ENCODE results near the gene ELMO1. TPM values are rescaled to one million over a fixed set of nuclear protein-coding genes. Genes with fewer than 3 reads are reported as not detected.

ELMO1 gene
- total RNA-seq, 2 donors from 2014 or later, result 66.0 to 72.2 TPM

DNA sequence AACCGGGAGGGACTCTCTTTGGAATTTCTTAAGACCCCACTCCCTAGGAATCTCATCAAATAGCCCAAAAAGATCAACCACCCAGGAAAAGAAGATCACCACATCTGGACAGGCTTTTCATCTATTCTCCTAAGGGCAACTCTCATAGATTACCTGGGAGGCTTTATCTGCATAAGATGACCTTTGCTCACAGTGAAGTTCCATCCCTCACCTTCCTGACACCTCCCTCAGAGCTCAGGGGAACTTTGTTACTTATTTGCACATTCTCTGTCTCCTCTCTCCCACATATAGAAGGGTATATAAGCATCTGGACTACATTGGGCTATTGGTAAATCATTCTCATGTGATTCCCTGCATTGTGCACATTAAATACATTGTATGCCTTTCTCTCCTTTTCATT lies 80.1 kb downstream of the ELMO1 start:
- H3K9me3 ChIP-seq, result no peaks in the 10 kb centered on the region
- DNase-seq (ENCODE audit: low spot score) (no peak), ATAC-seq (ENCODE audit: insufficient number of reproducible peaks, low FRiP score, low read depth) (no peak)
- H3K4me3 ChIP-seq, result no peak overlapping the region
- no peak for TF ChIP-seq CTCF (IDR thresholded peaks at IDR 0.05)
- no peaks in the 10 kb centered on the region for H3K36me3 ChIP-seq
- H3K27me3 ChIP-seq (replicated peaks; ENCODE audit: insufficient read depth), result no peaks in the 10 kb centered on the region
- no peaks in the 10 kb centered on the region for H3K4me1 ChIP-seq (ENCODE audit: control insufficient read depth in 1 of 2, low read depth in 2 of 2)
- H3K27ac ChIP-seq, result no peak overlapping the region

DNA sequence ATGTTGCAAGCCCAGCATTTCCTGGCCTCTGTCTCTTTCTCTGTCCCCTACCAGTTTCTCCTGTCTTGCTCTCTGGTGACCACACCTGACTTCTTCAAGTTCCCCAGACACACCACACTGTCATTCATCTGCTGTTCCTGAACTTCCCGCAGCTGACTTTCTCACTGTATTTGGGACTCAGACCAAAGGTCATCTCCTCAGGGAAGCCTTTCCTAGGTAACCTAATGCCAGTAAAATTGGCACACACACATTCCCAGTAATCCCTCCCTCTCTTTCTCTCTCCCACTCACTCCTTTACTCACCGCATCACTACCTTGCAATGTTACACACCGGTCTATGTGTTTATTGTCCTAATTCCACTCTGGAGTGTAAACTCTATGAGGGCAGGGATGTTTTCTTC lies 81.7 kb downstream of the ELMO1 start:
- no peak for TF ChIP-seq CTCF (IDR thresholded peaks at IDR 0.05)
- Histone ChIP-seq H3K27ac (no peak overlapping the region), H3K4me3 (no peak overlapping the region), H3K9me3 (no peaks in the 10 kb centered on the region), H3K36me3 (no peaks in the 10 kb centered on the region), H3K27me3 (replicated peaks; ENCODE audit: insufficient read depth) (no peaks in the 10 kb centered on the region), H3K4me1 (ENCODE audit: control insufficient read depth in 1 of 2, low read depth in 2 of 2) (no peaks in the 10 kb centered on the region)
- no peak for ATAC-seq (ENCODE audit: insufficient number of reproducible peaks, low FRiP score, low read depth)
- DNase-seq (ENCODE audit: low spot score), result no peak

DNA sequence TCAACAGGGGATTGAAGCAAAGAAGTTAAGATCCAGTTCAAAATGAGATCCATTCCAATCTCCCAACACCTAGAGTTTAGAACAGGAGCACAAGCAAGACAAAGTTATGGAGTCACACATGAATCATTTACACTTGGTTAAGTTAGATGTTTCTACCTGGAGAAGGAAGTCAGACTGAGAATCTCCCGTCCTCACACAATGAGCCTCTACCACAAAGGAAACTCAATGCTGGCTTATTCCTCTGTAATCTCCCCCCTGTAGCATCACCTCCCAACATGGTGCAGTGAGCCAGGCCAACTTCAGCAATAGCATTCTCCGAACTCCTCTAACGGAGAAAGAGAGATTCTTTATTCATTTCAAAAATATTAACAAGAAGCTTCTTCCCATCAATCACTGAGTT lies 82.2 kb downstream of the ELMO1 start:
- H3K4me1 ChIP-seq (ENCODE audit: control insufficient read depth in 1 of 2, low read depth in 2 of 2), result no peaks in the 10 kb centered on the region

GRCh38 chr7:37365405-37365804 lies 83.3 kb downstream of the ELMO1 start:
- no peaks in the 10 kb centered on the region for H3K9me3 ChIP-seq

More for the DNA sequence above, 82.2 kb downstream of the ELMO1 start:
- Histone ChIP-seq H3K27me3 (replicated peaks; ENCODE audit: insufficient read depth) (no peaks in the 10 kb centered on the region), H3K4me3 (no peak overlapping the region), H3K9me3 (no peaks in the 10 kb centered on the region), H3K36me3 (no peaks in the 10 kb centered on the region), H3K27ac (no peak overlapping the region)
- DNase-seq (ENCODE audit: low spot score) (no peak), ATAC-seq (ENCODE audit: insufficient number of reproducible peaks, low FRiP score, low read depth) (no peak)
- TF ChIP-seq CTCF (IDR thresholded peaks at IDR 0.05), result no peak

GRCh38 chr7:37364856-37365255 lies 83.8 kb downstream of the ELMO1 start:
- ATAC-seq (ENCODE audit: insufficient number of reproducible peaks, low FRiP score, low read depth), result no peak
- no peak for DNase-seq (ENCODE audit: low spot score)
- no peak overlapping the region for H3K27ac ChIP-seq
- no peak overlapping the region for H3K4me3 ChIP-seq
- TF ChIP-seq CTCF (IDR thresholded peaks at IDR 0.05), result no peak
- H3K27me3 ChIP-seq (replicated peaks; ENCODE audit: insufficient read depth), result no peaks in the 10 kb centered on the region
- no peaks in the 10 kb centered on the region for H3K9me3 ChIP-seq
- H3K36me3 ChIP-seq, result no peaks in the 10 kb centered on the region
- H3K4me1 ChIP-seq (ENCODE audit: control insufficient read depth in 1 of 2, low read depth in 2 of 2), result no peaks in the 10 kb centered on the region

More at GRCh38 chr7:37365405-37365804, 83.3 kb downstream of the ELMO1 start:
- no peak overlapping the region for H3K27ac ChIP-seq
- no peaks in the 10 kb centered on the region for H3K4me1 ChIP-seq (ENCODE audit: control insufficient read depth in 1 of 2, low read depth in 2 of 2)
- no peak overlapping the region for H3K4me3 ChIP-seq
- no peaks in the 10 kb centered on the region for H3K27me3 ChIP-seq (replicated peaks; ENCODE audit: insufficient read depth)
- no peak for DNase-seq (ENCODE audit: low spot score)
- no peak for TF ChIP-seq CTCF (IDR thresholded peaks at IDR 0.05)
- H3K36me3 ChIP-seq, result no peaks in the 10 kb centered on the region
- ATAC-seq (ENCODE audit: insufficient number of reproducible peaks, low FRiP score, low read depth), result no peak

All from thoracic aorta (tissue), 2 donors.